Astrocyte of the cerebellum (primary cell): Measurements from ENCODE around the gene KDM7A.
"Not testable (repeated sequence)": the region's sequence is repeated elsewhere in the genome, so short reads cannot be mapped to it uniquely, and the experiment has no call there.

Source experiments
- DNase-seq: peaks from one replicate; pipeline ENCODE4 v3.0.0-alpha.2; 2011; ENCODE audit warnings: low read depth
- H3K4me3 ChIP-seq: 2 replicates; pipeline ENCODE4 v1.5.1; 2011; ENCODE audit warnings: mild to moderate bottlenecking, low read depth, low read length, moderate library complexity
- CTCF ChIP-seq: IDR thresholded peaks from 2 replicates; pipeline ENCODE4 v1.5.1; 2012; ENCODE audit warnings: low read length, low read depth, moderate library complexity, mild to moderate bottlenecking; ENCODE audit errors: missing control alignments
- in situ Hi-C: cut with HindIII; loops from 2 replicates; pipeline ENCODE4 v1.10.0; 2017; ENCODE audit warnings: low sequenced_read_pairs

Gene KDM7A

GRCh38 chr7:140211698-140212097 is 34.9 kb upstream of the KDM7A start:
- DNase-seq, result no peak
- in situ Hi-C loops, result no loop called here
- TF ChIP-seq CTCF, result no peak
- H3K4me3 ChIP-seq, result no peak overlapping the region

GRCh38 chr7:140209866-140210609 is 33.3 kb upstream of the KDM7A start:
- in situ Hi-C loops, result no loop called here
- H3K4me3 ChIP-seq, result no peak overlapping the region
- TF ChIP-seq CTCF, result no peak
- DNase-seq, result no peak

- no peak for DNase-seq
Measured at GRCh38 chr7:140206616-140207389, 30.0 kb upstream of the KDM7A start.

GRCh38 chr7:140205600-140205999 is 28.8 kb upstream of the KDM7A start:
- TF ChIP-seq CTCF, result no peak
- in situ Hi-C loops, result no loop called here
- no peak for DNase-seq
- no peak overlapping the region for H3K4me3 ChIP-seq

More at GRCh38 chr7:140206616-140207389, 30.0 kb upstream of the KDM7A start:
- no peak overlapping the region for H3K4me3 ChIP-seq
- TF ChIP-seq CTCF, result no peak
- in situ Hi-C loops, result no loop called here

GRCh38 chr7:140203556-140203955 is 26.8 kb upstream of the KDM7A start:
- no peak for DNase-seq
- no peak for TF ChIP-seq CTCF
- in situ Hi-C loops, result no loop called here
- H3K4me3 ChIP-seq, result no peak overlapping the region

- in situ Hi-C loops, H3K4me3 ChIP-seq, DNase-seq: not testable (repeated sequence)
Measured at GRCh38 chr7:140202942-140203341, 26.2 kb upstream of the KDM7A start.

- in situ Hi-C loops, result no loop called here
- TF ChIP-seq CTCF, result no peak
- H3K4me3 ChIP-seq, result no peak overlapping the region
- no peak for DNase-seq
Measured at GRCh38 chr7:140201393-140201792, 24.6 kb upstream of the KDM7A start.
